Measurements from ENCODE around the gene PCDHB10. TPM values are rescaled to one million over a fixed set of nuclear protein-coding genes. Genes with fewer than 3 reads are reported as not detected.
"Not testable (repeated sequence)": the region's sequence is repeated elsewhere in the genome, so short reads cannot be mapped to it uniquely, and the experiment has no call there.

PCDHB10 gene
- total RNA-seq, 1 donor from 2014 or later, result 2.1 TPM

- intact Hi-C loops (cut with DNase I); H3K27ac ChIP-seq; H3K4me1 ChIP-seq; DNase-seq; H3K36me3 ChIP-seq; H3K9me3 ChIP-seq; H3K4me3 ChIP-seq; H3K27me3 ChIP-seq: not testable (repeated sequence)
- peak; percentile 19 for TF ChIP-seq CTCF (IDR thresholded peaks at IDR 0.05)
- peak; percentile 73 for ATAC-seq
Measured at GRCh38 chr5:141213656-141214339, 21.6 kb downstream of the PCDHB10 start, which contains the start of gene PCDHB13. TSS of gene PCDHB13 (plus strand) at chr5:141213919. CDS start at chr5:141214124, 205 bp downstream.

GRCh38 chr5:141214583-141214982 is 22.4 kb downstream of the PCDHB10 start:
- DNase-seq; H3K4me3 ChIP-seq; H3K36me3 ChIP-seq; H3K27ac ChIP-seq; H3K27me3 ChIP-seq; ATAC-seq; intact Hi-C loops (cut with DNase I); H3K9me3 ChIP-seq; H3K4me1 ChIP-seq: not testable (repeated sequence)

- H3K4me1 ChIP-seq; H3K27ac ChIP-seq; DNase-seq; H3K36me3 ChIP-seq; intact Hi-C loops (cut with DNase I); H3K4me3 ChIP-seq; ATAC-seq; H3K27me3 ChIP-seq: not testable (repeated sequence)
- peaks cover 14% of the 10 kb centered on the region for H3K9me3 ChIP-seq
Measured at GRCh38 chr5:141215504-141215903, 23.4 kb downstream of the PCDHB10 start.

GRCh38 chr5:141216035-141216434 is 23.9 kb downstream of the PCDHB10 start:
- H3K4me1 ChIP-seq; H3K36me3 ChIP-seq; DNase-seq; H3K4me3 ChIP-seq; H3K27ac ChIP-seq; ATAC-seq; H3K27me3 ChIP-seq; intact Hi-C loops (cut with DNase I): not testable (repeated sequence)
- H3K9me3 ChIP-seq, result peaks cover 12% of the 10 kb centered on the region

GRCh38 chr5:141223112-141223783 is 31.1 kb downstream of the PCDHB10 start, which contains the start of gene PCDHB14:
TSS of gene PCDHB14 (plus strand) at chr5:141223343. CDS start at chr5:141223506, 163 bp downstream.
- ATAC-seq (no peak), DNase-seq (no peak)
- H3K27me3 ChIP-seq, result no peaks in the 10 kb centered on the region
- no peak for TF ChIP-seq CTCF (IDR thresholded peaks at IDR 0.05)
- no peaks in the 10 kb centered on the region for H3K4me1 ChIP-seq
- H3K36me3 ChIP-seq, result no peaks in the 10 kb centered on the region
- H3K27ac ChIP-seq, result no peak within 1 kb of the TSS
- no peak within 1 kb of the TSS for H3K4me3 ChIP-seq
- intact Hi-C loops (cut with DNase I), result no loop called here
- peaks cover 9% of the 10 kb centered on the region for H3K9me3 ChIP-seq

GRCh38 chr5:141224844-141225243 is 32.7 kb downstream of the PCDHB10 start:
- H3K4me3 ChIP-seq; H3K36me3 ChIP-seq; H3K9me3 ChIP-seq; ATAC-seq; H3K27ac ChIP-seq; H3K4me1 ChIP-seq; intact Hi-C loops (cut with DNase I); DNase-seq; H3K27me3 ChIP-seq: not testable (repeated sequence)

- H3K4me3 ChIP-seq; DNase-seq; ATAC-seq; H3K27me3 ChIP-seq; H3K9me3 ChIP-seq; intact Hi-C loops (cut with DNase I); H3K27ac ChIP-seq; H3K4me1 ChIP-seq; H3K36me3 ChIP-seq: not testable (repeated sequence)
Measured at GRCh38 chr5:141225421-141225820, 33.3 kb downstream of the PCDHB10 start.

GRCh38 chr5:141234109-141234667 is 42.0 kb downstream of the PCDHB10 start:
- peak; percentile 19 for TF ChIP-seq CTCF (IDR thresholded peaks at IDR 0.05)
- intact Hi-C loops (cut with DNase I), result no loop called here
- DNase-seq (no peak), ATAC-seq (no peak)
- peak overlapping the region; percentile 18 for H3K4me3 ChIP-seq
- no peak overlapping the region for H3K27ac ChIP-seq
- no peaks in the 10 kb centered on the region for H3K4me1 ChIP-seq
- H3K36me3 ChIP-seq, result no peaks in the 10 kb centered on the region
- H3K27me3 ChIP-seq, result no peaks in the 10 kb centered on the region
- H3K9me3 ChIP-seq, result peaks cover 46% of the 10 kb centered on the region

GRCh38 chr5:141235922-141236321 is 43.8 kb downstream of the PCDHB10 start:
- H3K36me3 ChIP-seq; H3K27ac ChIP-seq; DNase-seq; H3K4me3 ChIP-seq; H3K4me1 ChIP-seq; intact Hi-C loops (cut with DNase I); ATAC-seq; H3K27me3 ChIP-seq: not testable (repeated sequence)
- H3K9me3 ChIP-seq, result peaks cover 55% of the 10 kb centered on the region
